GM18868 (cell line): Measurements from ENCODE around the gene PAK4.
"Not testable (repeated sequence)": the region's sequence is repeated elsewhere in the genome, so short reads cannot be mapped to it uniquely, and the experiment has no call there.

Experiments used
- ATAC-seq: cut with Tn5 transposase; IDR thresholded peaks from one replicate; pipeline ENCODE4 v1.9.1; 2021; ENCODE audit warnings: mild to moderate bottlenecking, moderate library complexity; ENCODE audit not compliant: unreplicated experiment

The PAK4 gene

DNA sequence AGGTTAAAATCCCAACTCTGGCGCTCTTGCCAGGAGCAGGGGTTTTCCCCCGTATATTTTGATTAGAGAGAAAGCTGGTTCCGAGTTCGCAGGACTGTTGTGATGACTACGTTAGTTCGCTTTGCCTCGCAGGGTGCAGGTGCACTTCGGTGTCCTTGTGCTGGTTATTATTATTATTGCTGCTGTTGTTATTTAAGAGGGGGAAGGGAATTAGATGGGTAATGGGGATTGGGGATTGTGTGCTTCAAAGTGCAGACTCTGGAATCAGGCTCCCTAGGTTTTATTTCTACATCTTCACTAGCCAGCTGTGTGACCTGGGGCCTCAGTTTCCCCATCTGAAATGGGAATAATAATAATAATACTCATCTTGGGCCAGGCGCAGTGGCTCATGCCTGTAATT, 26.2 kb upstream of the PAK4 start:
- ATAC-seq = no peak

DNA sequence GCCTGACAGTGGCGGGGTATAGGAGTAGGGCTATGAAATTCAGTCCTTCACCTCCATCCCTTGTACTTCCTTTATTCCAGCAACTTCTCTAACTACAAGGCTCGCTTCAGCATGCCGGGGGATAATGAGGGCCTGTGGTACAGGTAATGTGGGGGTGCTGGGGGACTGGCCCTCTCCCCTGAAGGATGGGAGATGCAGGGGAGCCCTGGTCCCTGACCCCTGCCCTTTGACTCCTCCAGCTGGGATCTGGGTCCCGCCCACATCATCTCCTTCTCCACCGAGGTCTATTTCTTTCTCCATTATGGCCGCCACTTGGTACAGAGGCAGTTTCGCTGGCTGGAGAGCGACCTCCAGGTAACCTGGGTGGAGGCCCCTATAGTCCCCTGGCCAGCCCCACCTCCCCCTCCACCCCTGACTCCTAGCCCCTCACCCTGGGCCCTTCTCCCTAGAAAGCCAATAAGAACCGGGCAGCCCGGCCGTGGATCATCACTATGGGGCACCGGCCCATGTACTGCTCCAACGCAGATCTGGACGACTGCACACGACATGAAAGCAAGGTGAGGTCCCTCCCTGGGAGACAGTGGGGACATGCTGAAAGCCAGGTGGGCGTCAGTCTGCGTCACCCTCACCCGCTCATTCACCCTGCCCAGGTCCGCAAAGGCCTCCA, 25.0 kb upstream of the PAK4 start:
- no peak for ATAC-seq

DNA sequence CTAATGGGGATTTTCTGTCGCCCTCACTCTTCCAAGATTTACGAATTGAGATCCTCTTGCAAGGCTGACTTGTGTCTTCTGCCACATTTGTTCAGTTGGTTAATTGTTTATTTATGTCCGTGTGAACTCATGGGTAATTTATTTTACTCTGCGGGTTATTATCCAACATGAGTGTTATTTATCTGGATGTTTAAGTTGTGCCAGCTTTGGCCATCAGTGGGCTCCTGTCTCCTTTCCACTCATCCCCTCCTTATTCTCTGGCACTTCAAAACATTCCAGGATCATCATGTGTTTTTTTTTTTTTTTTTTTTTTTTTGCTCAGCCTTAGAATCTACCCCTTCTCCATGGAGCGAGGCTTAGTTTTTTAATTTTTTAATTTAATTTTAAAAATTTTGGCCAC, 22.4 kb upstream of the PAK4 start:
- no peak for ATAC-seq

DNA sequence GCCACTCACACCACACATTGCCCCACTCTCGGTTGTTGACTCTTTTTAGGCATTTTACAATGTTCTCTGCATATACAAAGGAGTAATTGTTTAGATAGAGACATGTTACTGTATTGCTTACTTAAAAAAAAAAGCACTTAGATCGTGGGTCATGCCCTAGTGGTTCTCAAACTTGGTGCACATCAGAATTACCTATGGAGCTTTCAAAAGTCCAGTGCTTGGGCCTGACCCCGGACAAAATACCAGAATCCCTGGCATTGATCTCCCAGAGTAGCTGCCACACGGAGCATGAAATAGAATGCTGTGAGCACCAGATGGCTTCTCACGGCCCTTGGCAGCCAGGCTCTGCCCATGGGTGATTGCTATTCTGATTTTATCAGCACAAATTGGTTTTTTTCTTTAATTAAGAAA, 21.4 kb upstream of the PAK4 start:
- ATAC-seq = no peak

DNA sequence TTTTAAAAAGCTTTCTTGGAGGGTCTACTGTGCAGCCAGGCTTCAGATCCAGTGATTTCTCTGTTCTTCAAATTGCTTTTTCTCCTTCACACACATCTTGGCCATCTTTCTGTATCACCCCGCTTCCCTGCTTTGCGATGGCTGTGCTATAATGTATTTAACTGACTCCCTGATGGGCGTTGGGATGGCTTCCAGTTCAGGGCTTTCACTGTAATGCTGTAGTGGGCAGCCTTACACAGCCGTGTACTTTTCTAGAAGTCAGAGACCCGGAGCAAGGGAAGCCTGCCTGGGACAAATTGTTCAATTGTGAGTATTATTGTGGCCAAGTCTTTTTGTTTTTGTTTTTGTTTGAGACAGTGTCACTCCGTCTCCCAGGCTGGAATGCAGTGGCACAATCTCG, 19.4 kb upstream of the PAK4 start:
- no peak for ATAC-seq

DNA sequence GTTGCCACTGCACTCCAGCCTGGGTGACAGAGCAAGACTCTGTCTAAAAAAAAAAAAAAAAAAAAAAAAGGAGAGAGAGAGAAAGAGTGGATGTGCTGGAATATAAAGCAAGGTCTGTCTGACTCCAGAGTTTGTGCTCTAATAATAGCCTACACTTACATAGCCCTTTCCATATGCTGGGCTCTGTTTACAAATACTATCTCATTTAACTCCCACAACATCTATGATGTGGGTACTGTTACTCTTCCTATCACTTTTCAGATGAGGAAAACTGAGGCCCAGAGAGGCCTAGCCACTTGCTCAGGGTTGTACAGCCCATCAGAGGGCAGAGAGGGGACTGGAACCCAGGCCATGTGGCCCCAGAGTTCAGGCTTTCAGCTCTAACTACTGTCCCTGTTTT, 15.9 kb upstream of the PAK4 start:
- no peak for ATAC-seq

DNA sequence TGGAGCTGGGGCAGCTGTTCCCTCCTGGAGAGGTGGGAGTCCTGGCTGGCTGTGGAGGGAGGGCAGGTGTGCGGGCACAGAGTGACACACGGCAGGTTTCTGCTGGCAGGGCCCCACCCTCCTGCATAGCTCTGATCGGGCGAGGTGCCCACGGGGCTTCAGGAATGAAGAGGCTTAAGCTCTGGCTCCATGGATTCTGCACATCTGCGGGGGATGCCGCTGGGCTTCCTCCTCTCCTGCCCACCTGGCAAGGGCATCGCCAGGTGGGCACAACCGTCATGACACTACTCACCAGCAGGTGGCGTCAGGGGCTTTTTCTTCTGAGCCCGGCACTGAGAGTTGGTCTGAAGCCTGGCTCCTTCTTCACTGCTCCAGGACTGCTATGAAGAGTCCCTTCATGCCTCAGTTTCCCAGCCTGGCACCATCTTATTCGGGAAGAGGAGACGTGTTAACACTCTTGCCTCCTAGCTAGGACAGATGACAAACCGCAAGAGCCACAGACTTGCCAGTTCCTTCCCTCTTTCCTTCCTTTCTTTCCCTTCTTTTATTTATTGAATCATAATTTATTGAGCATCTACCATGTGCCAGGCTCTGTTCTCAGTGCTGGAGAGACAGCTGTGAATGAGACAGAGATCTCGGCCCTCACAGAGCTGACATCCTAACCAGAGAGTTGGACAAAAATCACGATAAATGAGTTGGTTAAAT, 15.2 kb upstream of the PAK4 start:
- no peak for ATAC-seq

DNA sequence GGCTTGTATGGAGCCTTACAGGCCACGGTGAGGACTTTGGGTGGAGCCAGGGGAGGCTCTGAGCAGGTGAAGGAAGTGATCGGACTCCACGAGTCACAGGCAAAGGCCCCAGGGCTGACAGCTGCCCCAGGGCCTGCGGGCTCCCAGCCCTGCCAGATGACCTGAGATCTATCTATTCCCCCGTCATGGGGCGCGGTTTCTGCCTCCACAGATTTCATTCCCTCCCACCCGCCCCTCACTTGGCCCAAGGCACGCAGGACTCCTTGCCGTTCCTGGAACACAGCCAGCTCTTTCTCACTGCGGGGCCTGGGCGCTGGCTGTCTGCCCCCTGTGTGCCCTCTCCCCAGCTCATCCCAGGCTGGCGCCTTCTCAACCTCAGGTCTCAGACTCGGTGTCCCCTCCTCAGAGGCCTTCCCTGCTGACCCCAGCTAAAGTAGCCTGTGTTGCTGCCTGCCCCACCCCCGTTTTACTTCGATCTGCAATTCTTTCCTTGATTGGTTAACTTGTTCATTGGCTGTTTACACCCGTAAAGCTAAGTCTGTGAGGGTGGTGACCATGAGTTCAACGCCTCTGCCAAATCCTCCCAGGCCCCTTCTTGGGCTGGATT, 13.9 kb upstream of the PAK4 start:
- no peak for ATAC-seq

DNA sequence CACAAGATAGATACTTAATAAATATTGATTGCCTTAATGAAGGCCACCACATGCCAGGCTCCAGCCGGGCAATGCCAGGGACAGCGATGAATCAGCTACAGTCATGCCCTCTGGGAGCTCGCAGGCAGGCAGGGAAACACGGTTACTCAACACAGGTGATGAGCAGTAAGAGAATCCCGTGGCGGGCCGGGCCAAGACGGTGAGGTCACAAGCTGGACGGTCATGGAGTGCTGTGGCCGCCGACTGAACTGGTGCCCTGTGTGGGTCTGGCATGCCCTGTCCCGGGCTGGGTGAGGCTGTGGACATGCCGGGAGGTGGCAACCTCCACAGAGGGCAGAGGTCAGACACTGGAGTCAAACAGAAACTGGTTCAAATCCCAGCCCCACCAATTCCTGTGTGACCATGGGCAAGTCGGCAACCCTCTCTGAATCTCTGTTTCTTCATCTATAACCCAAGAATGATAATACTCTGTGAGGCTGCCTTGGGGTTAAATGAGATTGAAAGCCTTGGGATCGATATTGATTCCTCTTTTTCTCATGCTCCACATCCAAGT, 13.2 kb upstream of the PAK4 start:
- ATAC-seq = no peak

DNA sequence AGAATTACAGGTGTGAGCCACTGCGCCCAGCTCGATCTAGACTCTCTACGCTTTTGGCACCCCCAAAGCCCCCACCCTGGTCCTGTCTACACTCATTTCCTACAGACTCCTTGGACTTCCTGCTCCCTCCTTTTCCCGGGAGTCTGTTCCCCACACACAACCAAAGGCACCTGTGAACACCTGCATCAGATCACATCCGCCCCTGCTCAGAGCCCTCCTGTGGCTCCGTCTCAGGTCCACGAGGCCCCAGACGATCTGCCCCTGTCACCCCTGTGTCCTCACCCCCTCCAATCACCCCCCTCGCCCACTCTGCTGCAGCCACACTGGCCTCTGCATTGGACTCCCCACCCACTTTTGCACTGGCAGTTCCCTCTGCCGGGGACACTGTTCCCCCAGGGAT, 12.4 kb upstream of the PAK4 start:
- no peak for ATAC-seq

DNA sequence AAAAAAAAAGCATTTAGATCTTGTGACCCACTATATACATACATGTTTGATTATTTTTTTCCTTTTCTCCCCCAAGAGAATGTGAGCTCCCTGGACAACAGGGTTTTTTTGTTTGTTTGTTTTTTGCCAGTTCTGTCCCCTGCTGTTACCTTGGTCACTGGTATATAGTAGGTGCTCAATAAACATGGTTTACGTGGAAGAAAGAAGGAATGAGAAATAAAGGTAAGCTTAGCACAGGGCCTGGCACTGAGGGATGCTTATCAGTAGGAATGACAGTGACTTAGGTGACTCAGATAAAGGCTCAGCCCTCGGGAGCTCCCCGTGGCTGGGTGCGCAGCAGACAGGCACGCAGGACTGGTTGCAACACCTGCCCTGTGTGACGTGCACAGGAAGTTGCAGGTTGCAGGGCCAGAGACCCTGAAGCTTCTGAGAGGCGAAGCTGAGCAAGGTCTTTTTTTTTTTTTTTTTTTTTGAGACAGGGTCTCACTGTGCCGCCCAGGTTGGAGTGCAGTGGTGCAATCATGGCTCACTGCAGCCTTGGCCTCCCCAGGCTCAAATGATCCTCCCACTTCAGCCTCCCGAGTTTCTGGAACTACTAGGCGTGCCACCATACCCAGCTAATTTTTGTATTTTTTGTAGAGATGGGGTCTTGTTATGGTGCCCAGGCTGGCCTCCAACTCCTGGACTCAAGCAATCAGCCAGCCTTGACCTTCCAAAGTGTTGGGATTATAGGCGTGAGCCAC, 10.3 kb upstream of the PAK4 start:
- ATAC-seq = no peak

DNA sequence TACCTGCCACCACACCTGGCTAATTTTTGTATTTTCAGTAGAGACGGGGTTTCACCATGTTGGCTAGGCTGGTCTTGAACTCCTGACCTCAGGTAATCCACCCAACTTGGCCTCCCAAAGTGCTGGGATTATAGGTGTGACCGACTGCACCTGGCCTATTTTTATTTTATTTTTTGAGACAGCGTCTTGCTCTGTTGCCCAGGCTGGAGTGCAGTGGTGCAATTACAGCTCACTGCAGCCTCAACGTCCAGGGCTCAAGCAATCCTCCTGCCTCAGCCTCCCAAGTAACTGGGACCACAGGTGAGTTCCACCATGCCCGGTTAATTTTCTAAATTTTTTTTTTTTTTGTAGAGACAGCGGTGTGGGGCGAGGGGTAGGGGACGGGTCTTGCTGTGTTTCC, 8.6 kb upstream of the PAK4 start:
- not testable (repeated sequence) for ATAC-seq

DNA sequence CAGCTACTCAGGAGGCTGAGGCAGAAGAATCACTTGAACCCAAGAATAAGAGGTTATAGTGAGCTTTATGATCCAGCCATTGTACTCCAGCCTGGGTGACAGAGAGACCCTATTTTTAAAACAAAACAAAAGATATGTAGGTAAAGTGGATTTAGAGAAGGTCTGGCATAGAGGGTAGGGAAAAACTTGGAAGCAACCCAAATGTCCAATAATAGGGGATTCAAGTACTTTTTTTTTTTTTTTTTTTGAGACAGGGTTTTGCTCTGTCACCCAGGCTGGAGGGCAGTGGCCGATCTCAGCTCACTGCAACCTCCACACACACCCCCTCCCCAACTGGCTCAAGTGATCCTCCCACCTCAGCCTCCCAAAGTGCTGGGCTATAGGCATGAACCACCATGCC, 5.8 kb upstream of the PAK4 start:
- no peak for ATAC-seq

DNA sequence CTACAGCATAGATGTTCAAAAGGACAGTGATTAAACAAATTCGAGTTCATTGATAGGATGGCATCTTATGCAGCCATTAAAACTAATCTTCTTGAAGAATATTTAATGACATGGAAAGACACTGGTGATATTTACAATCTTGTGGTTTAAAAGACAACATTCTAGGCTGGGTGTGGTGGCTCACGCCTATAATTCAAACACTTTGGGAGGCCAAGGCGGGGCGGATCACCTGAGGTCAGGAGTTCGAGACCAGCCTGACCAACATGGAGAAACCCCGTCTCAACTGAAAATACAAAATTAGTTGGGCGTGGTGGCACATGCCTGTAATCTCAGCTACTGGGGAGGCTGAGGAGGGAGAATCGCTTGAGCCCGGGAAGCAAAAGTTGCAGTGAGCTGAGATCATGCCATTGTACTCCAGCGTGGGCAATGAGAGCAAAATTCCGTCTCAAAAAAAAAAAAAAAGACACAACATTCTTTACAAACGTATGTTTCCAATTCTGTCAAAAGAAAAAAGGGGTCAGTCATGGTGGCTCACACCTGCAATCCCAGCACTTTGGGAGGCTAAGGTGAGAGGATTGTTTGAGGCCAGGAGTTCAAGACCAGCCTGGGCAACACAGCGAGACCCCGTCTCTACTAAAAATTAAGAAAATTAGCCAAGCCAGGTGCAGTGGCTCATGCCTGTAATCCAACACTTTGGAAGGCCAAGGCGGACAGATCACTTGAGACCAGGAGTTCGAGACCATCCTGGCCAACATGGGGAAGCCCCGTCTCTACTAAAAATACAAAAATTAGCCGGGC, 2.5 kb upstream of the PAK4 start:
- ATAC-seq = no peak

DNA sequence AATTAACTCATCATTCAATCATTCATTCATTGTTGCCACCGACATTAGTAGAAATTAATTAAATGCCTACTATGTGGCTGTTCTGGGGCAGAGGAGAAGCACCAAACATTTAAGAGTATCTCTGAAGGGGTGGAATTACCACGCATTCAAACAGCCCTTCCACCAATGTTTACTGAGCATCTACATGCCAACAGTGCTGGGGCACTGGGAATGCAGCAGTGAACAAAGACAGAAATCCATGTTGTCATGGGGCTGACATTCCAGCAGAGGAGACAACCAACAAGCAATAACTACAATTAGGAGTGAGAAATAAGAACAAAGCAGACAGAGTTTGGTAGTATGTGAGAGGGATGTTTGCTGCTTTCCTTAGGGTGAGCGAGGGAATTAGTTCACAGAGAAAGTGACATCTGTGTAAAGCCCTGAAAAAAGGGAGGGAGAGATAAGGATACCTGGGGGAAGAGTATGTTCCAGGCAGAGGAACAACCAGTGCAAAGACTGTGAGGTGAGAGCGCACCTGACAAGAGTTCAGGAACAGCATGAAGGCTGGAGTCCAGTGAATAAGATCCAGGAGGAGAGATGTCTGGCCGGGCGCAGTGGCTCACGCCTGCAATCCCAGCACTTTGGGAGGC, 1.3 kb upstream of the PAK4 start:
- ATAC-seq = no peak

DNA sequence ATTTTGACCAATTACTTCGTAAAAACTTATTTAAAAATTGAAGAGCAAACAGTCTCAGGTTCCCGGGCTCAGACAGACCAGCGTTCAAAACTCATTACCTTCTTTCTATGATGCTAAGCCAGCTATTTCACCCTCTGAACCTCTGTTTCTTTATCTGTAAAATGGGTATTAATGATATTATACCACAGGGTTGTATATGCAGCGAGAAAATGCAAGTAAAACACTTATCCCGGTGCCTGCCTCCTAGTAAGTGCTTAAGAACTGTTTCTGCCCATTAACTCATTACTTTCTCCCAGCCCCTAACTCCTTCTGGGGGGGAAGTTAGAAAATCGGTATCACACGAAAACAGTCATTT, 410 bp upstream of the PAK4 start:
- ATAC-seq = no peak

DNA sequence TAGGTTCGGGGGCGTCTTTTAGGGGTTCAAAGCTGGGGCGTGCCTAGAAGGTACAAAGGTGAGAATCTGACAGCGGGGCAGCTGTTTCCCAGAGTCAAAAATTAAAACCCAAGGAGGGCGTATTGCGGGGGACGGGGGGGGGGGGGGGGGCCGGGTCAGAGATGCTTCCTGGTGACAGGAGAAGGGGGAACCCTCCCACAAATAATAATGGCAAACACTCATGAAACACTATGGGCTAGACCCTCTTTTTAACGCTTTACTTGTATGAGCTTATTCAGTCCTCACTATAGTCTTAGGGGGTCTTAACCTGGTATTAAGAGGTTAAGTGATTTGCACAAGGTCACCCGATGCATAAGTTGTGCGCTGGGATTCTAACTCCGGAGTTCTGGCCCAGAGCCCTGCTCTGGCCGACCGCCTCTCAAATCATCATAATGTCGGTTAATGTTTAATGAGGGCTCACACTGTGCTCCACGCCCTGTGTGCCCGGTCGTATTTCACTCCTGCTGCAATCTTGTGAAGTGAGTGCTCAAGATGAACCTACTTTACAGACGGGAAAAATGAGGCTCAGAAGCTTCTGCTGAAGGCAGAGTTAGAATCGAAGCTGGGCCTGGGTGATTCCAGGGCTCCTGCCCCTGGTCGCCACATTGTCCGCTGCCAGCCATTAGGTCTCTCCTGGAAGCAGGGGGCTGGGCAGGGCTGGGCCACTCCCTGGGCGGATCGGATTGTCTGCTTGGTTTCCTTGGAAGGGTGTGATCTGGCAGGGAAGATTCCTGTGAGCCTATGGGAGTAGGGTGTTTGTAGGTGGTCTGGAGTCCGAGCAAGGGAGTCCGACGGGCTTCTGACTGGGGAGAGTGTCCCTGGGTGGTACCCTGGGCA, 964 bp downstream of the PAK4 start:
- ATAC-seq = no peak

DNA sequence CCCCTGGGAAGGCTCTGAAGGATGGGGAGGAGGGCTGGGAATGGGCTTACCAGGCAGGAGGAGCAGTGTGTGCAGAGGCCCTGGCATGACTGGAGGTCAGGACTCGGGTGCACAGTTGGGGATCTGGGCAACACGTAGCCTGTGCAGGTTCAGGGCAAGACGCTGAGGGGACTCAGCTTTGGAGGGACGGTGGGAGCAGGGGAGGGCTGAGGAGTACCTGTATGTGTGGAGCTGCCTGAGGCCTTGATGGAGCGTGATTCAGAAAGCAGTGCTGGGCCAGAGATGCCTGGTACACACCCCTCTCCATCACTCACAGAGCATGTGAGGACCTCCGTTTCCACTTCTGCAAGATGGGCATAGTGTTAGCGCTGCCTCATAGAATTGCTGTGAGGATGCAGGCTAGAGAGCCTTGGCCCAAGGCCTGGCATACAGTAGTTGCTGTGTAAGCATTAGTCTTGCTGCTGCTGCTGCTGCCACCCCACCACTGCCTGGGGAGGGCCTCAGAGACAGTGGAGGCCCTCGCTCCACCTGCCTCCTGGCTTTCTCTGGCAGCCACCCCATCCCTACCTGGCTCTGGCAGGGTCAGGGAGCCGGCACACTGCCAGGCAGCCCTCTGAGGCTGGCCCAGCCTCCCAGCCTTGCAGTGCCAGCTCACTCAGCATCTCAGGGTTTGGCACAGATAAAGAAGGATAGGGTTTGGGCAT, 2.4 kb downstream of the PAK4 start:
- ATAC-seq = no peak
